ENCODE data around the gene EFHB.

The EFHB gene, protein sequence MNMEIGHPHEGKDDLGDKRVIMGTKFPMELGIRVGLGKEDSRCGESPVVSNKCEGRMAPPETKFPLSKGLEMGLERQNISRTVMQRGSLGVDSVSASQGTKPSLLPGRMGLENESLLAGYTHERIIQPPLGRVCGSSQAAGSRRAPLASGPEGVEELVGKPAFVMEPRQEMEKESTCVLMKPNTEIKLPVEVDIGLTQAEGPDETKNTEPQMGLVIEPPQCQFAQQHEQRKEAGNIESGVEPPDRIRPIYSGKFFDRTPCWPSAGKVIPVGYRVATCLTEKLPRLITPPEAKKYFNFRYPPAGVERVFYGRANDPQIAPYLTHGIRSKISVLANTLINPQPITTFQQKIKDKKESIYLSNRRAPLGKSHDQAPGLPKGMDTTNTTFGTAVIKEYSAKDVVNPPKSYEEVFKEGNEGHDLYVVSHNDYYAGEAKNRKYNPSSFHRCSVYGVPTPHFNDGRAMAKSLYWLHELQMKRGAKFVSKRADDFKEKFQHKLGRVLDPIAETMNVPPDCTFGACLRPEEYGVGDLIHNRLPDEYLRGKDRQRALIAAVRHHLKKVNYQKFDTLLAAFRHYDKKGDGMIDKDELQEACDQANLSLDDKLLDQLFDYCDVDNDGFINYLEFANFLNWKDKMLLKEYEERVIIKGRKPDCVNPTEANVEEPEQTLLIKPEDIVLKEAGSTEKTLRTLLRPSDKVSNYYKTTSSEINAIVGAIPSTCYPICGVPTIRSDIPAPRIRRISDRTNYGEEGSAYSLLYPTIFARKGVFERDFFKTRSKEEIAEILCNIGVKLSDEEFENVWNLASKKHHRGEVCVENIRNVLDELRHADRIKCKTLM

GRCh38 chr3:19934098-19934566 is at the start of gene EFHB:
EFHB (minus strand) TSS chr3:19934217; CDS start chr3:19934018, 199 bp downstream.
- H3K4me3 ChIP-seq (ENCODE audit: low read depth, low read length), result no peak within 1 kb of the TSS
- DNase-seq (ENCODE audit: low read depth), result no peak
- TF ChIP-seq, protein P1, sequence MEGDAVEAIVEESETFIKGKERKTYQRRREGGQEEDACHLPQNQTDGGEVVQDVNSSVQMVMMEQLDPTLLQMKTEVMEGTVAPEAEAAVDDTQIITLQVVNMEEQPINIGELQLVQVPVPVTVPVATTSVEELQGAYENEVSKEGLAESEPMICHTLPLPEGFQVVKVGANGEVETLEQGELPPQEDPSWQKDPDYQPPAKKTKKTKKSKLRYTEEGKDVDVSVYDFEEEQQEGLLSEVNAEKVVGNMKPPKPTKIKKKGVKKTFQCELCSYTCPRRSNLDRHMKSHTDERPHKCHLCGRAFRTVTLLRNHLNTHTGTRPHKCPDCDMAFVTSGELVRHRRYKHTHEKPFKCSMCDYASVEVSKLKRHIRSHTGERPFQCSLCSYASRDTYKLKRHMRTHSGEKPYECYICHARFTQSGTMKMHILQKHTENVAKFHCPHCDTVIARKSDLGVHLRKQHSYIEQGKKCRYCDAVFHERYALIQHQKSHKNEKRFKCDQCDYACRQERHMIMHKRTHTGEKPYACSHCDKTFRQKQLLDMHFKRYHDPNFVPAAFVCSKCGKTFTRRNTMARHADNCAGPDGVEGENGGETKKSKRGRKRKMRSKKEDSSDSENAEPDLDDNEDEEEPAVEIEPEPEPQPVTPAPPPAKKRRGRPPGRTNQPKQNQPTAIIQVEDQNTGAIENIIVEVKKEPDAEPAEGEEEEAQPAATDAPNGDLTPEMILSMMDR (IDR thresholded peaks at IDR 0.05; ENCODE audit: control insufficient read depth, extremely low read depth, insufficient read depth), result no peak

DNA sequence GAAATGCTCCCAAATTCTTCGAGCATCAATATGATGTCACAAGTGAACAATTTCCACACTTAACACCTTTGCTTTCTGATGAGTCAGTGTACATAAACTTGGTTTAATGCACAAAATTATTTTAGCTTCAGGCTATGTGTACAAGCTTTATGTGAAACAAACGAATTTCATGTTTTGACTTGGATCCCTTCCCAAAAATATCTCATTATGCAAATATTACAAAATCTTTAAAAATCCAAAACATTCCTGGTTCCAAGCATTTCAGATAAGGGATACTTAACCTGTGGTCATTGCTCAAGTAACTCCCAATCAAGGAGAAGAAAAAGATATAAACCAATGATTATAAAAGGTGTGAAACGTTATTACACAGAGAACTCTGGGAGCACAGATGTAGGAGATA is 38.0 kb upstream of the EFHB start:
- no peak overlapping the region for H3K4me3 ChIP-seq (ENCODE audit: low read depth, low read length)
- DNase-seq (ENCODE audit: low read depth), result peak; percentile 7
- TF ChIP-seq, protein P1 (IDR thresholded peaks at IDR 0.05; ENCODE audit: control insufficient read depth, extremely low read depth, insufficient read depth), result no peak

- H3K4me3 ChIP-seq (ENCODE audit: low read depth, low read length), result no peak overlapping the region
- no peak for DNase-seq (ENCODE audit: low read depth)
- TF ChIP-seq, protein P1 (IDR thresholded peaks at IDR 0.05; ENCODE audit: control insufficient read depth, extremely low read depth, insufficient read depth), result no peak
Observed at GRCh38 chr3:19970327-19970726, 36.3 kb upstream of the EFHB start.

DNA sequence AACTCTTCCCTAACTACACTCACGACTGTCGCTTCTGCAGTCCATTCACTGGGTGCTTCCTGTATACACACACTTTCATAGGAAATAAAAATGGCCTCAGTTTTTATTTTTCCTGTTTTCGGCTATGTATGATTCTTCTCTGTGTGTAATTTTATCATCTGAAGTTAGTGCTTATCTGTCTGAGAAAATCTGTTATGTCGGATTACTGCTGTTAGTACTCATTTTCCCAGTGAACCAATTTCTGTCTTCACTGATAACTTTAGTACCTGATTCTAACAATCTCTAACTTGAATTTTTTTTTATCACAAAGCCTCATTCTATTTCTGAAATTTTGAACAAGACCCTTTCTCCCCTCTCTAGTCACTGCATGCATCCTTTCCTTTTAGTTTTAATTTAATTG is 33.8 kb upstream of the EFHB start:
- no peak overlapping the region for H3K4me3 ChIP-seq (ENCODE audit: low read depth, low read length)
- no peak for DNase-seq (ENCODE audit: low read depth)
- TF ChIP-seq, protein P1 (IDR thresholded peaks at IDR 0.05; ENCODE audit: control insufficient read depth, extremely low read depth, insufficient read depth), result no peak

DNA sequence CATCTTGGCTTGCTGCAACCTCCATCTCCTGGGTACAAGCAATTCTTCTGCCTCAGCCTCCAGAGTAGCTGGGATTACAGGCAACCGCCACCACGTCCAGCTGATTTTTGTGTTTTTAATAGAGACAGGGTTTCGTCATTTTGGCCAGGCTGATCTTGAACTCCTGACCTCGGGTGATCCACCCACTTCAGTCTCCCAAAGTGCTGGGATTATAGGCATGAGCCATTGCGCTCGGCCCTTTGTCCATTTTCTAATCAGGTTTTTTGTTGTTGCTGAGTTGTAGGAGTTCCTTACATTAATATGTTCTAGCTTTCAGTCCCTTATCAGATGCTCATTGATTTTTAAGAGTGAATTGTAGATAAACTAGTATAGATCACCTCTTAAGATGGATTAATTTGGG is 33.2 kb upstream of the EFHB start:
- H3K4me3 ChIP-seq (ENCODE audit: low read depth, low read length), result no peak overlapping the region
- TF ChIP-seq, protein P1 (IDR thresholded peaks at IDR 0.05; ENCODE audit: control insufficient read depth, extremely low read depth, insufficient read depth), result no peak
- no peak for DNase-seq (ENCODE audit: low read depth)

GRCh38 chr3:19961960-19962359 is 27.9 kb upstream of the EFHB start:
- H3K4me3 ChIP-seq (ENCODE audit: low read depth, low read length), result no peak overlapping the region
- TF ChIP-seq, protein P1 (IDR thresholded peaks at IDR 0.05; ENCODE audit: control insufficient read depth, extremely low read depth, insufficient read depth), result no peak
- no peak for DNase-seq (ENCODE audit: low read depth)
